ENCODE results near the gene HLA-DOA. TPM values are rescaled to one million over a fixed set of nuclear protein-coding genes. Genes with fewer than 3 reads are reported as not detected.

HLA-DOA gene
- total and polyA plus RNA-seq, 10 of the 15 experiments (the other 5 are each of a cell fraction or from before 2014, with no cell fraction given) = 8.8 to 108 (median 58.3) TPM

DNA sequence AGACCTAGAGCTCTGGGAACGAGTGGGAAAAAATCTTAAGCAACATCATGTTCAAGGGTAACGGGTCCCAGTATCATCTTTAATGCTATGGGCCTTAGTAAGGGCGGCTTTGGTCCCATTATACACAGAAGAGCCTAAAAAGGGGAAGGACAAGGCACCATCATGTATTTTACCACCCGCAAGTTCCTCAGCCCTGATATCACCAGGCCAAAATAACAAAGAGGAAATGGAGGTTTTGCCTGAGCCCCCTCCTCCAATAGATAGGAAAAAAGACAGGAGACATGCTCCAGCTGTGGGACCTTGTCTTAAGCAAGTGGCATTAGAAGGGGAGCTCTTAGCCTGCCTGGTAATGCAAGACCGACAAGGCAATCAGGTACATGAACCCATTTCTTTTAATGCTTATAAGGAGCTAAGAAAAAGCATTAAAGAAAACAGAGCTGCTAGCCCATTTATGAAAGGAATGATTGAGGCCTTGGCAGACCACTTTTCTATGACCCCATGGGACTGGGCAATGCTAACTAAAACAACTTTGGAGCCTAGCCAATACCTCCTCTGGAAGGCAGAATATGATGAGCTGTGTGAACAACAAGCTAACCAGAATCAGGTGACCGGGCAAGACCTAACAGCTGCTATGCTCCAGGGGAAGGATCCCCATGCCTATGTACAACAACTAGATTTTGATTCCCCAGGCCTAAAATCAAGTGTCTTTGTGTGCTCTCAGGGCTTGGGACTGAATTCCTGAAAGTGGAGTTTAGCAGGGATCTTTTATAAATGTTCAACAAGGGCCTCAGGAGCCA, 40.8 kb upstream of the HLA-DOA start (continued):
- no peak for TF ChIP-seq JUND (IDR thresholded peaks at IDR 0.05; ENCODE audit: low read depth, low read length)
- no peak for TF ChIP-seq MEF2B (IDR thresholded peaks at IDR 0.05; ENCODE audit: partially characterized antibody, poor library complexity, severe bottlenecking)
- no peak for TF ChIP-seq RAD51 (IDR thresholded peaks at IDR 0.05)
- no peak for TF ChIP-seq HCFC1 (IDR thresholded peaks at IDR 0.05; ENCODE audit: low read length)
- TF ChIP-seq, protein P1, sequence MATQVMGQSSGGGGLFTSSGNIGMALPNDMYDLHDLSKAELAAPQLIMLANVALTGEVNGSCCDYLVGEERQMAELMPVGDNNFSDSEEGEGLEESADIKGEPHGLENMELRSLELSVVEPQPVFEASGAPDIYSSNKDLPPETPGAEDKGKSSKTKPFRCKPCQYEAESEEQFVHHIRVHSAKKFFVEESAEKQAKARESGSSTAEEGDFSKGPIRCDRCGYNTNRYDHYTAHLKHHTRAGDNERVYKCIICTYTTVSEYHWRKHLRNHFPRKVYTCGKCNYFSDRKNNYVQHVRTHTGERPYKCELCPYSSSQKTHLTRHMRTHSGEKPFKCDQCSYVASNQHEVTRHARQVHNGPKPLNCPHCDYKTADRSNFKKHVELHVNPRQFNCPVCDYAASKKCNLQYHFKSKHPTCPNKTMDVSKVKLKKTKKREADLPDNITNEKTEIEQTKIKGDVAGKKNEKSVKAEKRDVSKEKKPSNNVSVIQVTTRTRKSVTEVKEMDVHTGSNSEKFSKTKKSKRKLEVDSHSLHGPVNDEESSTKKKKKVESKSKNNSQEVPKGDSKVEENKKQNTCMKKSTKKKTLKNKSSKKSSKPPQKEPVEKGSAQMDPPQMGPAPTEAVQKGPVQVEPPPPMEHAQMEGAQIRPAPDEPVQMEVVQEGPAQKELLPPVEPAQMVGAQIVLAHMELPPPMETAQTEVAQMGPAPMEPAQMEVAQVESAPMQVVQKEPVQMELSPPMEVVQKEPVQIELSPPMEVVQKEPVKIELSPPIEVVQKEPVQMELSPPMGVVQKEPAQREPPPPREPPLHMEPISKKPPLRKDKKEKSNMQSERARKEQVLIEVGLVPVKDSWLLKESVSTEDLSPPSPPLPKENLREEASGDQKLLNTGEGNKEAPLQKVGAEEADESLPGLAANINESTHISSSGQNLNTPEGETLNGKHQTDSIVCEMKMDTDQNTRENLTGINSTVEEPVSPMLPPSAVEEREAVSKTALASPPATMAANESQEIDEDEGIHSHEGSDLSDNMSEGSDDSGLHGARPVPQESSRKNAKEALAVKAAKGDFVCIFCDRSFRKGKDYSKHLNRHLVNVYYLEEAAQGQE (IDR thresholded peaks at IDR 0.05; ENCODE audit: low read depth, low read length) = no peak

DNA sequence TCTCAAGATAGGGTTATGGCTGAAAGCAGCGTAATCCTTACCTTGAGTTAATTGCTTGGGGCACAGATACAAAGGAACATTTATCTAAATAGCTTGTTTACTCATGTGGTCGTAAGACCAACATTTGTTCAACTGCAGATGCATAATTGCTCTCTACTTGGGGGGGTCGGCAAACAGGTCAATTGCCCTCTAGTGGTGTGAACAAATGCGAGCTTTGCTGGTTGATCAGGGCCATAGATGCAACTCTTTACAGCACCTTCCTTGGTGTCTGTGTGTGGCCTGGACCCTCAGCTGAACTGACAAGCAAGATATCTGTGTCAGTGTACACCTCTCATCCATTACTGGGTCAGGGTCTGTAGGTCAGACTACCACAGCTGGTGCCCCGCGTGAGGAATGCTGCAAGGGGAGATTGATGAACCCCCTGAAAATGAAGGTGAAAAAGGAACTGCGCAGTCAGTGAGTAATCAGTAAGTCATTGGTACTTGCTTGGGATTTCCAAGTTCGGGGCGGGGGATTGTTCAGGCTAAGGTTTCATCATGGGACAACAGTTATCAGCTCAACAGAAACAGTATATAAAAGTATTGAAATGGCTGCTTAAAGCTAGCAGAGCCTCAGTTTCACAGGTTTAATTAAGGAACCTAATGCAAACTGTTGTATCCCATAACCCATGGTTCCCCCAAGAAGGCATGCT, 40.1 kb upstream of the HLA-DOA start:
- RAD21 ChIA-PET (ENCODE audit: unreplicated experiment) = interaction anchor here (0.7 to 3.4 kb wide), 13 partner anchors 13 to 211 kb away, joined by 3 to 14 read pairs (median 5); partner anchors contain the start of genes HLA-DPB1 and TAP2
- ATAC-seq = peak; percentile 85
- intact Hi-C loops (cut with micrococcal nuclease; ENCODE audit: unreplicated experiment) = loop anchor here (1.0 kb wide), 1 partner anchor 35 kb away; no protein-coding TSS in a partner anchor
- TF ChIP-seq YY1 (IDR thresholded peaks at IDR 0.05; ENCODE audit: low read depth, low read length) = 0 out of 2 replicates have a peak, but pooled peaks have one; percentile 35
- no peak for TF ChIP-seq SREBF2 (IDR thresholded peaks at IDR 0.05; ENCODE audit: low read length)
- TF ChIP-seq KLF5 (IDR thresholded peaks at IDR 0.05; ENCODE audit: partially characterized antibody) = no peak
- no peak for TF ChIP-seq FOS (IDR thresholded peaks at IDR 0.05; ENCODE audit: borderline replicate concordance, extremely low read depth, insufficient read length)
- no peak for TF ChIP-seq LARP7 (IDR thresholded peaks at IDR 0.05)
- TF ChIP-seq GATAD2B (conservative IDR thresholded peaks at IDR 0.05; ENCODE audit: low read depth) = no peak
- TF ChIP-seq RELA (IDR thresholded peaks at IDR 0.05; ENCODE audit: borderline replicate concordance, partially characterized antibody) = no peak
- TF ChIP-seq CBX5 (IDR thresholded peaks at IDR 0.05; ENCODE audit: low read depth) = no peak
- TF ChIP-seq ASH2L (IDR thresholded peaks at IDR 0.05; ENCODE audit: borderline replicate concordance, low read depth) = no peak
- TF ChIP-seq, protein P2, sequence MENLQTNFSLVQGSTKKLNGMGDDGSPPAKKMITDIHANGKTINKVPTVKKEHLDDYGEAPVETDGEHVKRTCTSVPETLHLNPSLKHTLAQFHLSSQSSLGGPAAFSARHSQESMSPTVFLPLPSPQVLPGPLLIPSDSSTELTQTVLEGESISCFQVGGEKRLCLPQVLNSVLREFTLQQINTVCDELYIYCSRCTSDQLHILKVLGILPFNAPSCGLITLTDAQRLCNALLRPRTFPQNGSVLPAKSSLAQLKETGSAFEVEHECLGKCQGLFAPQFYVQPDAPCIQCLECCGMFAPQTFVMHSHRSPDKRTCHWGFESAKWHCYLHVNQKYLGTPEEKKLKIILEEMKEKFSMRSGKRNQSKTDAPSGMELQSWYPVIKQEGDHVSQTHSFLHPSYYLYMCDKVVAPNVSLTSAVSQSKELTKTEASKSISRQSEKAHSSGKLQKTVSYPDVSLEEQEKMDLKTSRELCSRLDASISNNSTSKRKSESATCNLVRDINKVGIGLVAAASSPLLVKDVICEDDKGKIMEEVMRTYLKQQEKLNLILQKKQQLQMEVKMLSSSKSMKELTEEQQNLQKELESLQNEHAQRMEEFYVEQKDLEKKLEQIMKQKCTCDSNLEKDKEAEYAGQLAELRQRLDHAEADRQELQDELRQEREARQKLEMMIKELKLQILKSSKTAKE (IDR thresholded peaks at IDR 0.05; ENCODE audit: low read depth, poor library complexity, severe bottlenecking) = no peak

More for the DNA sequence above, 40.1 kb upstream of the HLA-DOA start:
- Histone ChIP-seq H3K9me3 (replicated peaks; ENCODE audit: control insufficient read depth, insufficient read depth, low read length) (no peaks in the 10 kb centered on the region), H3K4me2 (ENCODE audit: control insufficient read depth, insufficient read depth) (no peak overlapping the region), H3K36me3 (ENCODE audit: control insufficient read depth in 2 of 2, insufficient read depth in 2 of 2, low read length in 1 of 2) (no peaks in the 10 kb centered on the region), H3K9ac (ENCODE audit: control insufficient read depth, insufficient read depth, low read length) (no peak overlapping the region), H2AFZ (ENCODE audit: control insufficient read depth, low read depth, low read length) (no peak overlapping the region), H3K4me1 (ENCODE audit: control insufficient read depth, insufficient read depth, low read length) (no peaks in the 10 kb centered on the region), H3K27ac (ENCODE audit: control insufficient read depth, insufficient read depth) (no peak overlapping the region), H4K20me1 (ENCODE audit: control insufficient read depth, insufficient read depth) (no peaks in the 10 kb centered on the region), H3K27me3 (replicated peaks in 1 of 2; ENCODE audit: control insufficient read depth in 2 of 2, insufficient read depth in 2 of 2, low read length in 1 of 2) (no peaks in the 10 kb centered on the region), H3K79me2 (ENCODE audit: control insufficient read depth, insufficient read depth, low read length) (no peaks in the 10 kb centered on the region), H3K4me3 (no peak overlapping the region)
- DNase-seq (ENCODE audit: low read depth, low spot score) (no peak), FAIRE-seq (peak; percentile 52)
- CTCF ChIA-PET = interaction anchor here (0.7 to 6.1 kb wide), 19 partner anchors 8 to 100 kb away, joined by 3 to 73 read pairs (median 8); partner anchors contain the start of genes HLA-DPA1 and HLA-DPB1
- in situ Hi-C loops (cut with MboI) = loop anchor here (25.0 kb wide), 1 partner anchor 1613 kb away; no protein-coding TSS in a partner anchor
- SMC1A ChIA-PET (ENCODE audit: uncharacterized antibody, unreplicated experiment) = interaction anchor here (0.8 to 5.5 kb wide), 15 partner anchors 8 to 148 kb away, joined by 3 to 44 read pairs (median 5); partner anchors contain the start of gene HLA-DPA1
- POLR2A ChIA-PET = interaction anchor here (0.6 to 4.8 kb wide), 9 partner anchors 9 to 129 kb away, joined by 3 to 31 read pairs (median 7); partner anchors contain the start of genes HLA-DPA1 and HLA-DPB1
- WGBS (ENCODE audit: insufficient coverage, insufficient replicate concordance, low lambda C conversion rate, missing lambda C conversion rate) = 59% methylated on average over 9 of the region's 9 CpGs
- BruUV-seq (replicated peaks) = no TSS peak
